Lower leg skin (tissue), 3 donors: ENCODE data around the gene ZNF511.

Experiments used
- POLR2A ChIP-seq, 2 donors: fragments of 450-650 bp; IDR thresholded peaks; one replicate each; pipeline ENCODE4 v1.6.1; 2016 to 2017; ENCODE audit warnings: antibody characterized with exemption in 2 of 2, mild to moderate bottlenecking in 1 of 2, moderate library complexity in 1 of 2
- TF ChIP-seq, protein P1 (sequence below), 3 donors: fragments of 450-650 bp; IDR thresholded peaks; one replicate each; pipeline ENCODE4 v1.5.1; 2016; ENCODE audit warnings: antibody characterized with exemption in 3 of 3, mild to moderate bottlenecking in 3 of 3, moderate library complexity in 2 of 3

GRCh38 chr10:133274751-133275683 lies 33.7 kb upstream of the ZNF511 start:
- TF ChIP-seq, protein P1, sequence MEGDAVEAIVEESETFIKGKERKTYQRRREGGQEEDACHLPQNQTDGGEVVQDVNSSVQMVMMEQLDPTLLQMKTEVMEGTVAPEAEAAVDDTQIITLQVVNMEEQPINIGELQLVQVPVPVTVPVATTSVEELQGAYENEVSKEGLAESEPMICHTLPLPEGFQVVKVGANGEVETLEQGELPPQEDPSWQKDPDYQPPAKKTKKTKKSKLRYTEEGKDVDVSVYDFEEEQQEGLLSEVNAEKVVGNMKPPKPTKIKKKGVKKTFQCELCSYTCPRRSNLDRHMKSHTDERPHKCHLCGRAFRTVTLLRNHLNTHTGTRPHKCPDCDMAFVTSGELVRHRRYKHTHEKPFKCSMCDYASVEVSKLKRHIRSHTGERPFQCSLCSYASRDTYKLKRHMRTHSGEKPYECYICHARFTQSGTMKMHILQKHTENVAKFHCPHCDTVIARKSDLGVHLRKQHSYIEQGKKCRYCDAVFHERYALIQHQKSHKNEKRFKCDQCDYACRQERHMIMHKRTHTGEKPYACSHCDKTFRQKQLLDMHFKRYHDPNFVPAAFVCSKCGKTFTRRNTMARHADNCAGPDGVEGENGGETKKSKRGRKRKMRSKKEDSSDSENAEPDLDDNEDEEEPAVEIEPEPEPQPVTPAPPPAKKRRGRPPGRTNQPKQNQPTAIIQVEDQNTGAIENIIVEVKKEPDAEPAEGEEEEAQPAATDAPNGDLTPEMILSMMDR (IDR thresholded peaks at IDR 0.05): no peak
- TF ChIP-seq POLR2A (IDR thresholded peaks at IDR 0.05): no peak
